Measurements from ENCODE around the gene MAP3K7CL. TPM values are rescaled to one million over a fixed set of nuclear protein-coding genes. Genes with fewer than 3 reads are reported as not detected.

MAP3K7CL gene
- polyA plus RNA-seq, 1 donor (not counting 4 experiments of a cell fraction or from before 2014, with no cell fraction given): 17.3 TPM

DNA sequence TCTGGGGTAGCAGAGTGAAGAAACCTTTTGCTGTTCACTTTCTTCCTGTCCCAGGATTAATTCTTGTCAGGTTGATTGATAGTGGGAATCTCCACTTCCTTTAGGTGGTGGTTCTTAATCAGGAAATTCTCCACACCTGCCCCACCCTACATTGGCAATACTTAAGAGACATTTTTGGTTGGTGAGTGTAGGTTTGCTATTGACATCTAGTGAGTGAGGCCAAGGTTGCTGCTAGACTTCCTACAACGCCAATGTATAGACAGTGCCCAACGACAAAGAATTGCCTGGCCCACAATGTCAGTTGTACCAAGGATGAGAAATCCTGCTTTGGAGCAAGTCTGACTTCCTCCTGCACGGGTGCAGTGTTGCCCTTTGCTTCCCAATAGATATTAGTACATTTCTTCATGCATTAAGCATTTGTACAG, 38.5 kb downstream of the MAP3K7CL start:
- Histone ChIP-seq H3K4me1 (ENCODE audit: control insufficient read depth, extremely low read depth, insufficient read depth, low read length) (peaks cover 20% of the 10 kb centered on the region), H3K36me3 (ENCODE audit: control insufficient read depth in 2 of 2, extremely low read depth in 1 of 2, insufficient read depth in 2 of 2, low read length in 2 of 2) (no peaks in the 10 kb centered on the region), H3K4me3 (ENCODE audit: control insufficient read depth in 2 of 3, extremely low read depth in 1 of 3, insufficient read depth in 2 of 3, low read depth in 1 of 3, low read length in 3 of 3) (no peak overlapping the region), H3K9me1 (ENCODE audit: control insufficient read depth, extremely low read depth, insufficient read depth, low read length) (no peaks in the 10 kb centered on the region), H2AFZ (ENCODE audit: control insufficient read depth, low read length) (no peak overlapping the region), H3K79me2 (ENCODE audit: control insufficient read depth, insufficient read depth, low read length) (no peaks in the 10 kb centered on the region), H3K4me2 (ENCODE audit: control insufficient read depth, extremely low read depth, insufficient read depth, low read depth, low read length) (peak overlapping the region; percentile 47), H4K20me1 (ENCODE audit: control insufficient read depth, extremely low read depth, insufficient read depth, low read length) (no peaks in the 10 kb centered on the region), H3K9ac (ENCODE audit: control insufficient read depth, extremely low read depth, insufficient read depth, low read length) (no peak overlapping the region), H3K27me3 (ENCODE audit: control insufficient read depth, extremely low read depth, insufficient read depth, low read length) (no peaks in the 10 kb centered on the region), H3K27ac (ENCODE audit: control insufficient read depth, insufficient read depth, low read length) (peak overlapping the region; percentile 40), H3K9me3 (ENCODE audit: control insufficient read depth, low read depth, low read length) (no peaks in the 10 kb centered on the region)
- TF ChIP-seq CTCF (optimal IDR thresholded peaks at IDR 0.05 in 1 of 3, IDR thresholded peaks at IDR 0.05 in 1 of 3, conservative IDR thresholded peaks at IDR 0.05 in 1 of 3; ENCODE audit: extremely low read depth in 1 of 3, insufficient read depth in 2 of 3, low read length in 3 of 3) (peak in 1 of 3 experiments; percentile 12), EZH2 (IDR thresholded peaks at IDR 0.05; ENCODE audit: low read length) (no peak)
- dilution Hi-C loops (cut with MboI; ENCODE audit: extremely low pct_ligation_motif_present, low sequenced_read_pairs): no loop called here
- no peak for DNase-seq (ENCODE audit: low read depth, low spot score)
- peak; percentile 98 for FAIRE-seq

DNA sequence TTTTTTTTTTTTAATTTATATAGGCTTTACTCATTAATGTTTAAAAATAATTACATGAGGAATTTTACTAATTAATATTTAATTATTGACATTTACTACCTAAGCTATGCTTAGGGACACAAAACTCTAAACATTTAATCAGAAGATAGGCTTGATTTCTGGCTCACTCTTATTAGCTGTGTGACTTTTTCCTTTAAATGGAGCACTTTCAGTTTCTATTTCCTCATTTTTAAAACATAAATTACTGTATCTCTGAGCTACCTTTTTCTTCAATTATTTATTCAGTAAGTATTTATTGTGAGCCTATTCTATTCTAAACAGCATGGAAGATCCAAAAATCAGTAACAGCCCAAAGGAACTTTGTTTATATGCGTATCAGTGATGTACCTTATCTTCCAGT, 40.5 kb downstream of the MAP3K7CL start:
- TF ChIP-seq EZH2 (IDR thresholded peaks at IDR 0.05; ENCODE audit: low read length) (no peak), CTCF (optimal IDR thresholded peaks at IDR 0.05 in 1 of 3, IDR thresholded peaks at IDR 0.05 in 1 of 3, conservative IDR thresholded peaks at IDR 0.05 in 1 of 3; ENCODE audit: extremely low read depth in 1 of 3, insufficient read depth in 2 of 3, low read length in 3 of 3) (no peak)
- H3K4me3 ChIP-seq (ENCODE audit: control insufficient read depth in 2 of 3, extremely low read depth in 1 of 3, insufficient read depth in 2 of 3, low read depth in 1 of 3, low read length in 3 of 3): no peak overlapping the region
- no peaks in the 10 kb centered on the region for H3K79me2 ChIP-seq (ENCODE audit: control insufficient read depth, insufficient read depth, low read length)
- dilution Hi-C loops (cut with MboI; ENCODE audit: extremely low pct_ligation_motif_present, low sequenced_read_pairs): no loop called here
- DNase-seq (ENCODE audit: low read depth, low spot score) (no peak), FAIRE-seq (no peak)
- H3K4me1 ChIP-seq (ENCODE audit: control insufficient read depth, extremely low read depth, insufficient read depth, low read length): peaks cover 21% of the 10 kb centered on the region
- no peaks in the 10 kb centered on the region for H3K27me3 ChIP-seq (ENCODE audit: control insufficient read depth, extremely low read depth, insufficient read depth, low read length)
- H3K4me2 ChIP-seq (ENCODE audit: control insufficient read depth, extremely low read depth, insufficient read depth, low read depth, low read length): no peak overlapping the region
- H3K9me1 ChIP-seq (ENCODE audit: control insufficient read depth, extremely low read depth, insufficient read depth, low read length): no peaks in the 10 kb centered on the region
- H3K9ac ChIP-seq (ENCODE audit: control insufficient read depth, extremely low read depth, insufficient read depth, low read length): no peak overlapping the region
- H3K9me3 ChIP-seq (ENCODE audit: control insufficient read depth, low read depth, low read length): no peaks in the 10 kb centered on the region
- no peaks in the 10 kb centered on the region for H4K20me1 ChIP-seq (ENCODE audit: control insufficient read depth, extremely low read depth, insufficient read depth, low read length)
- no peak overlapping the region for H2AFZ ChIP-seq (ENCODE audit: control insufficient read depth, low read length)
- H3K36me3 ChIP-seq (ENCODE audit: control insufficient read depth in 2 of 2, extremely low read depth in 1 of 2, insufficient read depth in 2 of 2, low read length in 2 of 2): no peaks in the 10 kb centered on the region
- H3K27ac ChIP-seq (ENCODE audit: control insufficient read depth, insufficient read depth, low read length): no peak overlapping the region

All from keratinocyte (primary cell).